ENCODE measurements around the gene PSD2. TPM values are rescaled to one million over a fixed set of nuclear protein-coding genes. Genes with fewer than 3 reads are reported as not detected.

Gene PSD2
- total and polyA plus RNA-seq, 2 of the 13 experiments (the other 11 are each of a cell fraction or from before 2014, with no cell fraction given), result 0.07 TPM; not detected in 1

GRCh38 chr5:139787568-139788293, 7.9 kb upstream of the PSD2 start (continued):
- TF ChIP-seq, protein P1, sequence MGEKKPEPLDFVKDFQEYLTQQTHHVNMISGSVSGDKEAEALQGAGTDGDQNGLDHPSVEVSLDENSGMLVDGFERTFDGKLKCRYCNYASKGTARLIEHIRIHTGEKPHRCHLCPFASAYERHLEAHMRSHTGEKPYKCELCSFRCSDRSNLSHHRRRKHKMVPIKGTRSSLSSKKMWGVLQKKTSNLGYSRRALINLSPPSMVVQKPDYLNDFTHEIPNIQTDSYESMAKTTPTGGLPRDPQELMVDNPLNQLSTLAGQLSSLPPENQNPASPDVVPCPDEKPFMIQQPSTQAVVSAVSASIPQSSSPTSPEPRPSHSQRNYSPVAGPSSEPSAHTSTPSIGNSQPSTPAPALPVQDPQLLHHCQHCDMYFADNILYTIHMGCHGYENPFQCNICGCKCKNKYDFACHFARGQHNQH (CRISPR knock-in tag; IDR thresholded peaks at IDR 0.05), result no peak; the same call in 1 of the 2 replicates
- no peak for TF ChIP-seq ZFP1 (CRISPR knock-in tag; IDR thresholded peaks at IDR 0.05)
- no peak for TF ChIP-seq MED13 (CRISPR knock-in tag; IDR thresholded peaks at IDR 0.05)
- TF ChIP-seq KLF15 (CRISPR knock-in tag; IDR thresholded peaks at IDR 0.05; ENCODE audit: borderline replicate concordance), result no peak
- TF ChIP-seq ZNF7 (CRISPR knock-in tag; IDR thresholded peaks at IDR 0.05), result no peak
- TF ChIP-seq, protein P2, sequence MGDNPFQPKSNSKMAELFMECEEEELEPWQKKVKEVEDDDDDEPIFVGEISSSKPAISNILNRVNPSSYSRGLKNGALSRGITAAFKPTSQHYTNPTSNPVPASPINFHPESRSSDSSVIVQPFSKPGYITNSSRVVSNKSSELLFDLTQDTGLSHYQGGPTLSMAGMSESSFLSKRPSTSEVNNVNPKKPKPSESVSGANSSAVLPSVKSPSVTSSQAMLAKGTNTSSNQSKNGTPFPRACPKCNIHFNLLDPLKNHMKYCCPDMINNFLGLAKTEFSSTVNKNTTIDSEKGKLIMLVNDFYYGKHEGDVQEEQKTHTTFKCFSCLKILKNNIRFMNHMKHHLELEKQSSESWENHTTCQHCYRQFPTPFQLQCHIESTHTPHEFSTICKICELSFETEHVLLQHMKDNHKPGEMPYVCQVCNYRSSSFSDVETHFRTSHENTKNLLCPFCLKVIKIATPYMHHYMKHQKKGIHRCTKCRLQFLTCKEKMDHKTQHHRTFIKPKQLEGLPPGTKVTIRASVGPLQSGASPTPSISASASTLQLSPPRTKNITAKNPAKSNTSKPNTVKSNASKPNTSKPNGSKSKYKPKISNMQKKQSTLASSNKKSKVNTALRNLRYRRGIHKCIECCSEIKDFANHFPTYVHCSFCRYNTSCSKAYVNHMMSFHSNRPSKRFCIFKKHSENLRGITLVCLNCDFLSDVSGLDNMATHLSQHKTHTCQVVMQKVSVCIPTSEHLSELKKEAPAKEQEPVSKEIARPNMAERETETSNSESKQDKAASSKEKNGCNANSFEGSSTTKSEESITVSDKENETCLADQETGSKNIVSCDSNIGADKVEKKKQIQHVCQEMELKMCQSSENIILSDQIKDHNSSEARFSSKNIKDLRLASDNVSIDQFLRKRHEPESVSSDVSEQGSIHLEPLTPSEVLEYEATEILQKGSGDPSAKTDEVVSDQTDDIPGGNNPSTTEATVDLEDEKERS (CRISPR knock-in tag; IDR thresholded peaks at IDR 0.05), result no peak
- TF ChIP-seq, protein P3, sequence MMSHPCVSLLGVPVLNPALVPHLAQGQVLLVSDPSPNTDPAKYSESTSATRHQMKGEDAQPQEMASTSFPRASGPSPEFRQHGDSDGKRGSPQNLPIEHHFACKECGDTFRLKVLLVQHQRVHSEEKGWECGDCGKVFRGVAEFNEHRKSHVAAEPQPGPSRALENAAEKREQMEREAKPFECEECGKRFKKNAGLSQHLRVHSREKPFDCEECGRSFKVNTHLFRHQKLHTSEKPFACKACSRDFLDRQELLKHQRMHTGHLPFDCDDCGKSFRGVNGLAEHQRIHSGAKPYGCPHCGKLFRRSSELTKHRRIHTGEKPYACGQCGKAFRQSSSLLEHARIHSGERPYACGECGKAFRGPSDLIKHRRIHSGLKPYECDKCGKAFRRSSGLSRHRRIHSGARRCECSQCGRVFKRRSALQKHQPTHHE (CRISPR knock-in tag; IDR thresholded peaks at IDR 0.05; ENCODE audit: borderline replicate concordance), result no peak
- TF ChIP-seq ZNF564 (CRISPR knock-in tag; IDR thresholded peaks at IDR 0.05), result no peak
- TF ChIP-seq ZNF670 (CRISPR knock-in tag; IDR thresholded peaks at IDR 0.05; ENCODE audit: borderline replicate concordance), result no peak
- TF ChIP-seq GABPB1 (CRISPR knock-in tag; IDR thresholded peaks at IDR 0.05), result no peak
- TF ChIP-seq NR3C1 (CRISPR knock-in tag; IDR thresholded peaks at IDR 0.05), result no peak
- TF ChIP-seq RARG (CRISPR knock-in tag; IDR thresholded peaks at IDR 0.05; ENCODE audit: low read depth), result no peak
- TF ChIP-seq ZNF280B (CRISPR knock-in tag; IDR thresholded peaks at IDR 0.05; ENCODE audit: borderline replicate concordance), result no peak
- TF ChIP-seq RXRA (CRISPR knock-in tag; IDR thresholded peaks at IDR 0.05), result no peak; the same call in 1 of the 2 replicates
- no peak for TF ChIP-seq TGIF2 (CRISPR knock-in tag; IDR thresholded peaks at IDR 0.05)
- TF ChIP-seq, protein P4, sequence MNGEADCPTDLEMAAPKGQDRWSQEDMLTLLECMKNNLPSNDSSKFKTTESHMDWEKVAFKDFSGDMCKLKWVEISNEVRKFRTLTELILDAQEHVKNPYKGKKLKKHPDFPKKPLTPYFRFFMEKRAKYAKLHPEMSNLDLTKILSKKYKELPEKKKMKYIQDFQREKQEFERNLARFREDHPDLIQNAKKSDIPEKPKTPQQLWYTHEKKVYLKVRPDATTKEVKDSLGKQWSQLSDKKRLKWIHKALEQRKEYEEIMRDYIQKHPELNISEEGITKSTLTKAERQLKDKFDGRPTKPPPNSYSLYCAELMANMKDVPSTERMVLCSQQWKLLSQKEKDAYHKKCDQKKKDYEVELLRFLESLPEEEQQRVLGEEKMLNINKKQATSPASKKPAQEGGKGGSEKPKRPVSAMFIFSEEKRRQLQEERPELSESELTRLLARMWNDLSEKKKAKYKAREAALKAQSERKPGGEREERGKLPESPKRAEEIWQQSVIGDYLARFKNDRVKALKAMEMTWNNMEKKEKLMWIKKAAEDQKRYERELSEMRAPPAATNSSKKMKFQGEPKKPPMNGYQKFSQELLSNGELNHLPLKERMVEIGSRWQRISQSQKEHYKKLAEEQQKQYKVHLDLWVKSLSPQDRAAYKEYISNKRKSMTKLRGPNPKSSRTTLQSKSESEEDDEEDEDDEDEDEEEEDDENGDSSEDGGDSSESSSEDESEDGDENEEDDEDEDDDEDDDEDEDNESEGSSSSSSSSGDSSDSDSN (CRISPR knock-in tag; IDR thresholded peaks at IDR 0.05), result peak; percentile 49; the same call in 1 of the 2 replicates
- peak; percentile 24 for TF ChIP-seq ZNF883 (CRISPR knock-in tag; IDR thresholded peaks at IDR 0.05; ENCODE audit: not compliant biosample characterization)
- TF ChIP-seq ZBTB7A (CRISPR knock-in tag; IDR thresholded peaks at IDR 0.05), result no peak
- no peak for TF ChIP-seq SIX1 (CRISPR knock-in tag; IDR thresholded peaks at IDR 0.05; ENCODE audit: borderline replicate concordance)
- TF ChIP-seq PHF5A (CRISPR knock-in tag; IDR thresholded peaks at IDR 0.05; ENCODE audit: low read depth, unreplicated experiment), result no peak
- TF ChIP-seq MBNL3 (CRISPR knock-in tag; conservative IDR thresholded peaks at IDR 0.05), result no peak

Measured in HepG2 (cell line).